Spleen (tissue), 7 donors: Measurements from ENCODE around the gene ECHDC3.

Experiments
- POLR2AphosphoS5 ChIP-seq, 3 donors: sonication (generic); formaldehyde crosslinking; IDR thresholded peaks; one replicate each; pipeline ENCODE4 v1.5.1; 2017; ENCODE audit warnings: antibody characterized with exemption in 3 of 3
- TF ChIP-seq, protein P1 (sequence below), 11 experiments: fragments of 200-600 bp in 7 of 11; fragments of 450-650 bp in 4 of 11; sonication (generic) in 4 of 11; IDR thresholded peaks in 8 of 11; conservative IDR thresholded peaks in 3 of 11; 1 replicate in 7 of 11; 2 replicates in 4 of 11; pipeline versions ENCODE4 v1.4.0 to v1.8.0; 2016 to 2021; ENCODE audit warnings: antibody characterized with exemption in 11 of 11, inconsistent platforms in 4 of 11, mild to moderate bottlenecking in 1 of 11
- donor health status: DM: no; HTN: no; CAD: no; lungs with moderate emphysema.
- donor health status: DM: no; HTN: no; CAD: no.
- donor health status: DM: no; HTN: no; CAD: no.

DNA sequence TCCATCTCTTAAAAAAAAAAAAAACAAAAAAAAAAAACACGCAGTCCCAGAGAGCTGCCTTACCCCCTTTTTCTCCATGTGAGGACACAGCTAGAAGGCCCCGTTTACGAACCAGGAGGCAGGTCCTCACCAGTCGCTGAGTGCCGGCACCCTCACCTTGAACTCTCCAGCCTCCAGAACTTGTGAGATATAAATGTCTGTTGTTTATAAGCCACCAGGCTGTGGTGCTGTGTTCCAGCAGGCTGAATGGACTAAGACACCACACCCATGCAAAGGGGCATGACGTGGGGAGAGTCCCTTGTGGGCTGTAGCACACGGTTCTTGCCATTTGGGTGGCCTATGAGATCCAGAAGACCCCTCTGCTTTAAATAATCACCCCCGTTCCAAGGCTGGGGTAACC, 17.2 kb downstream of the ECHDC3 start:
- TF ChIP-seq, protein P1, sequence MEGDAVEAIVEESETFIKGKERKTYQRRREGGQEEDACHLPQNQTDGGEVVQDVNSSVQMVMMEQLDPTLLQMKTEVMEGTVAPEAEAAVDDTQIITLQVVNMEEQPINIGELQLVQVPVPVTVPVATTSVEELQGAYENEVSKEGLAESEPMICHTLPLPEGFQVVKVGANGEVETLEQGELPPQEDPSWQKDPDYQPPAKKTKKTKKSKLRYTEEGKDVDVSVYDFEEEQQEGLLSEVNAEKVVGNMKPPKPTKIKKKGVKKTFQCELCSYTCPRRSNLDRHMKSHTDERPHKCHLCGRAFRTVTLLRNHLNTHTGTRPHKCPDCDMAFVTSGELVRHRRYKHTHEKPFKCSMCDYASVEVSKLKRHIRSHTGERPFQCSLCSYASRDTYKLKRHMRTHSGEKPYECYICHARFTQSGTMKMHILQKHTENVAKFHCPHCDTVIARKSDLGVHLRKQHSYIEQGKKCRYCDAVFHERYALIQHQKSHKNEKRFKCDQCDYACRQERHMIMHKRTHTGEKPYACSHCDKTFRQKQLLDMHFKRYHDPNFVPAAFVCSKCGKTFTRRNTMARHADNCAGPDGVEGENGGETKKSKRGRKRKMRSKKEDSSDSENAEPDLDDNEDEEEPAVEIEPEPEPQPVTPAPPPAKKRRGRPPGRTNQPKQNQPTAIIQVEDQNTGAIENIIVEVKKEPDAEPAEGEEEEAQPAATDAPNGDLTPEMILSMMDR (IDR thresholded peaks at IDR 0.05 in 8 of 11, conservative IDR thresholded peaks at IDR 0.05 in 3 of 11) = no peak
- TF ChIP-seq POLR2AphosphoS5 (IDR thresholded peaks at IDR 0.05) = no peak
